ENCODE data around the gene RASD2.

Gene RASD2

DNA sequence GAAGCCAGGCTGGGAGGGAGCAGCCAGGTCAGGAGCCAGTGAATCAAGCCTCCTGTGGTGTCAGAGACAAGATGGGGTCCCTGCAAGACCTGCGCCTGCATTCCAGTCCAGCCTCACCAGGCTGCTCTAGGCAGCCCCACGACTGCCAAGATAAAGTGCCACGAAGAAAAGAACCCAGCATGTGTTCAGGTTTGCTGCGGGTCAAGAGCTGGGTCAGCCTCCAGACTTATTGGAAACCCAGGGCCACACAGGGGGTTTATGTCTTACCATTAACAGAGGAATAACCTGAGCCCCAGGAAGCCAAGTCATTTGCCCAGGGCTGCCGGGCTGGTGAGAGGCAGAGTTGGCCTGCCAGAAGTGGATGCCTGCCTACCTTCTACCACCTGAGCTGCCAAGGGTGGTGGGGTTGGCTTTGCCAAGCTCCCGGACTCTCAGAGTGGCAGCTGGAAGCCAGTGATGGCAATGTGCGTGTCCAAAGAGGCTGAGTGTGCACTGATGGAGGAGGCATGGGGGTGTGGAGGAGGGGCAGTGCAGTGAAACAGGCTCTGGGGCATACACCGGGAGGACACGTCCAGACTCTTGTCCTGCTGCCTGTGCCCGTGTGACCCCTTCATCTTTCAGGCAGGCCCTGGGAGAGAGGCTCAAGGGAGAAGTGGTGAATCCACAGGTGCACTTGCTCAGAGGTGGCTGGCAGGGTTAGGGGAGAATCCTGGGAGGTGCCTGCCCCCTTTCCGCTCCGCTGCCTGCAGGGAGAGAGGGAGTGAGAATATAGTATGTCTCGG, 1.7 kb downstream of the RASD2 start:
- no peak for DNase-seq

DNA sequence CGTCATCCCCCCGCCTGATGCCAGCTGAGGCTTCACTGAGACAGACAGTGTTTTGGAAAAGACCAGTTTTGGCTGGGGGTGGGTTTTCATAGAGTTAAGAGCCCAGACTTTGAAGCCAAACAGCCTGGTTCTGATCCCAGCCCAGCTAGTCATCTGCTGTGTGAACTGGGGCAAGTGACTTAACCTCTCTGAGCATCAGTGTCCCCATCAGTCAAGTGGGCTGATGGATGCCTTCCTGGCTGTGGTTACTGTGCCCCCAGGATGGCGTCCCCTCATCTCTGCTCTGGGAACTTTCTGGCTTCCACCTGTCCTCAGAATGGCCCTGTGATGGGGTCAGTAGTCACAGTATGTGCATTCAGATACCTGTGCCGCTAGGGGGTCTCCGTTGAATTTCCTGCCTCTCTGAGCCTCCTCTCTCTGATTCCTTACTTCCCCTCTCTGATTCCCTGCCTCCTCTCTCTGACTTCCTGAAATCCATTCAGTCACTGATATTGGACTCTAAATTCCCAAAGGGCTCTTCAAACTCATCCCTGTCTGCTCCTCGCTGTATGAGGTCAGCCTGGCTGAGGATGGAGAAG, 2.4 kb downstream of the RASD2 start:
- DNase-seq, result no peak

DNA sequence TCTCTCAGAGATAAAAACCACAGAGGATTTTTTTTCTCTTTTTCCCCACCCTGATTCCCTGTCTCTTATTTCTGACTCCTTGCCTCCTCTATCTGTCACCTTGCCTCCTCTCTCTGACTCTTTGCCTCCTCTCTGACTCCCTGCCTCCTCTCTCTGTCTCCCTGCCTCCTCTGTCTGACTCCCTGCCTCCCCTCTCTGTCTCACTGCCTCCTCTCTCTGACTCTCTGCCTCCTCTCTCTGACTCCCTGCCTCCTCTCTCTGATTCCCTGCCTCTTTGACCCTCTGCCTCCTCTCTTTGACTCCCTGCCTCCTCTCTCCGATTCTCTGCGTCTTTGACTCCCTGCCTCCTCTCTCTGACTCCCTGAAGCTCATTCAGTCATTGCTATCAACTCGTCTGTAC, 3.1 kb downstream of the RASD2 start:
- DNase-seq, result no peak

DNA sequence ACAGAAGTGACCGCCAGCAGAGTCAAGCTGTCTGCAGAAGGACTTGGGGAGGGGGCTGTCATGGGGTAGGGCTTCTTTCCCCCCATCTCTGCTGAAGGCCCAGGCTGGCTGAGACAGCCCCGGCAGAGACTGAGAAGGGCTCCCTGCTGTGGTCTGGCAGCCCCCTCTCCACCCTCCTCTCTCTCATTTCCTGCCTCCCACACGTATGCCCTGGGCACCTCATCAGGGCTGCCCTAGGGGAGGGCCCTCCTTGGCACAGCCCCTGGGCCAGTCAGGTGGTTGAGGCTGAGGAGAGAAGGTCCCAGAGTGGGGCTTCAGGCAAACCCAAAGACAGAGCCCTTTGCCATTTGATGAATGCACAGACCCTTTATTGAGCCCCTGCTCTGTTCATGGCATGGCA, 3.6 kb downstream of the RASD2 start:
- no peak for DNase-seq

DNA sequence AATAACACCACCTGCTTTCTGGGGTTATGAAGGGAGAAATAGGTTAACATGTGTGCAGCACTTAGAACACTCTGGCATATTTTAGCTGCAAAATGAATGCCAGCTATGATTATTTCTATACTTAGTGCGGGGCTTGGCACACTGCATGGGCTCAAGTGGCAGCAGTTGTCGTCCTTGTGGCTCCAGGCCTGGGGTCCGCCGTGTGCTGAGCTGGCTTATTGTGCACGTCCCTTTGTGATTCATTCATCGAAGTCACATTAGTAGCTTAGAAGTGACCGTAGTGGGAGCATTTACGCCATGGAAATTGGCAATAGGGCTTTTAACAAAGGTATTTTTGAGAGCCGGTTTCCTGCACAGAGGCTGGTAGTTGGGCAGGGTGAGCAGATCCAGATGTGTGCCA, 4.2 kb downstream of the RASD2 start:
- no peak for DNase-seq

DNA sequence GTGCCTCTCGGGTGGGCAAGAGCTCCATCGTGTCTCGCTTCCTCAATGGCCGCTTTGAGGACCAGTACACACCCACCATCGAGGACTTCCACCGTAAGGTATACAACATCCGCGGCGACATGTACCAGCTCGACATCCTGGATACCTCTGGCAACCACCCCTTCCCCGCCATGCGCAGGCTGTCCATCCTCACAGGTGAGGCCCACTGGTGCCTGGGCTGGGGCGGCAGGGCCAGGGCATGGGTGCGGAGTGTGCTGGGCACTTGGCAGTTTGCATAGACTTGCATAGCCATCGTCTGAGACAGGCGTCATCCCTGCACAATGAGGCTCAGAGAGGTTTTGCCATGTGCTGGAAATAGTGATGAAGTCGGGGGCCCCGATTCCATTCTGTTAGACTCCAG, 6.3 kb downstream of the RASD2 start:
- DNase-seq, result no peak

DNA sequence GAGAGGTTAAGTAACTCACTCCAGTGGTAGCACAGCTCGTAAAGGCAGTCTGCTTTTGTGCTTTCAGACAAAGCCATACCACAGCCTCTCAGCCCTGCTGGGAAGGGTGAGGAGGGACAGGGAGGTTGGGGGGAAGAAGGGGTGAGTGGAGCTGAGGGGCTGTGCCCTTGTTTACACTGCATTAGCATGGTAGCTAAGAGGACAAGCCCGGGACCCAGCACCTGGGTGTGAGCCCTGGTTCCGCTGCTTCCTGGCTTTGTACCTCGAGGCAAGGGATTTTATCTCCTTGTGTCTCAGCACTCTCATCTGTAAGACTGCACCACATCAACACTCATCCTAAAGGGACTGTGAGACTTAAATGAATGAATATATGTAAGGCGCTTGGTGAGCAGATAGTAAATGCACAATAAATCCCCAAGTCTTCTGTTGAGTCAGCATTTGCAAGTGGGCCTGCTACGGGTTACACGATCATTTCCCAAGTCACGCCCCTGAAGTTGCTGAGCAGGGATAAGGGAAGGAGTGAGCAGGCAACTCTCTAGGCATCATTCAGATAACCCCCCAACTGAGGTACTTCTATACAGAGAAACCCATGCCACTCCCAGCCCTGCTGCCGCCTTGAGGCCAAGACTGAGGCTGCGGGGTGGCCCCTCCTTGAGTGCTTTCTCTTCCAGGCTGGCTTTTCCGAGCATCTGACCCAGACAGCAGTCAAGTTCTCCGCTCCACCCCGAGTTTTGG, 7.5 kb downstream of the RASD2 start:
- no peak for DNase-seq

DNA sequence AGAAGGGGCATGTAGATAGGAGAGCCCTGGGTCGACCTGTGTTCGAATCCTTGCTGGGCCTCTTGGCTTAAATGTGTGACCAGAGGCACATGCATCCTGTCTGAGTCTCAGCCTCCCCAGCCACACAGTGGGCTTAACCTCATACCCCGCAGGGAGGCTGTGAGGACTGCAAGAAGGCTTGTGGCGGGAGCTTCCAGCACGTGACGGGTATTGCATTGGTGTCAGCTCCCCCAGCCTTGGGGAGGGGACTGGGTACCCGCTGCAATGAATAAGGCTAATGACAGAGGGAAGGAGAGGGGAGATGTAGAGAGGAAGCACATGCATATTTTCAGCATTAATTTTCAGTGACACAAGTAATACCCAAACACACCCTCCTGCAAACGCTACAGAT, 8.1 kb downstream of the RASD2 start:
- no peak for DNase-seq

DNA sequence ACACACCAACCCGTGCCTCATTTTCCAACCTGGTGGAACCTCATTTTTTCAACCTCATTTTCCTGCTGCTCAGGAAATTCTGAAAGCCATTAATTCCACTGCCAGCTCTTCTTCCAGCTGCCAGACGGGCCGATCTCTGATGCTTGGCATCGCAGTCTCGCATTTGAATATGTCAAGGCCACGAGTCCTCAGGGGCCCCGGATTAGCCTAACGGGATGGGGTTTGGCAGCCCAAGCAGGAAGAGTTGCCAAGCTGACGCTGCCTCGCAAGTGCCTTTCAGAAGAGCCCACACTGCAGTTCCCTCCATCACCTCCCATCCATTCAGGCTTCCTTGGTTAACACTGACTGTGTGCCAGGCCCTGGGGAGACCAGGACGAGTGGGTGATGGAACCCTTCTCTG, 8.7 kb downstream of the RASD2 start:
- no peak for DNase-seq

DNA sequence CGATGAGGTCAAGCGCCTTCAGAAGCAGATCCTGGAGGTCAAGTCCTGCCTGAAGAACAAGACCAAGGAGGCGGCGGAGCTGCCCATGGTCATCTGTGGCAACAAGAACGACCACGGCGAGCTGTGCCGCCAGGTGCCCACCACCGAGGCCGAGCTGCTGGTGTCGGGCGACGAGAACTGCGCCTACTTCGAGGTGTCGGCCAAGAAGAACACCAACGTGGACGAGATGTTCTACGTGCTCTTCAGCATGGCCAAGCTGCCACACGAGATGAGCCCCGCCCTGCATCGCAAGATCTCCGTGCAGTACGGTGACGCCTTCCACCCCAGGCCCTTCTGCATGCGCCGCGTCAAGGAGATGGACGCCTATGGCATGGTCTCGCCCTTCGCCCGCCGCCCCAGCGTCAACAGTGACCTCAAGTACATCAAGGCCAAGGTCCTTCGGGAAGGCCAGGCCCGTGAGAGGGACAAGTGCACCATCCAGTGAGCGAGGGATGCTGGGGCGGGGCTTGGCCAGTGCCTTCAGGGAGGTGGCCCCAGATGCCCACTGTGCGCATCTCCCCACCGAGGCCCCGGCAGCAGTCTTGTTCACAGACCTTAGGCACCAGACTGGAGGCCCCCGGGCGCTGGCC, 11.0 kb downstream of the RASD2 start:
- no peak for DNase-seq

DNA sequence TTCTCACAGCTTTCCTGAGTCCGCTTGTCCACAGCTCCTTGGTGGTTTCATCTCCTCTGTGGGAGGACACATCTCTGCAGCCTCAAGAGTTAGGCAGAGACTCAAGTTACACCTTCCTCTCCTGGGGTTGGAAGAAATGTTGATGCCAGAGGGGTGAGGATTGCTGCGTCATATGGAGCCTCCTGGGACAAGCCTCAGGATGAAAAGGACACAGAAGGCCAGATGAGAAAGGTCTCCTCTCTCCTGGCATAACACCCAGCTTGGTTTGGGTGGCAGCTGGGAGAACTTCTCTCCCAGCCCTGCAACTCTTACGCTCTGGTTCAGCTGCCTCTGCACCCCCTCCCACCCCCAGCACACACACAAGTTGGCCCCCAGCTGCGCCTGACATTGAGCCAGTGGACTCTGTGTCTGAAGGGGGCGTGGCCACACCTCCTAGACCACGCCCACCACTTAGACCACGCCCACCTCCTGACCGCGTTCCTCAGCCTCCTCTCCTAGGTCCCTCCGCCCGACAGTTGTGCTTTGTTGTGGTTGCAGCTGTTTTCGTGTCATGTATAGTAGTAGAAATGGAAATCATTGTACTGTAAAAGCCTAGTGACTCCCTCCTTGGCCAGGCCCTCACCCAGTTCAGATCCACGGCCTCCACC, 11.7 kb downstream of the RASD2 start:
- DNase-seq, result no peak

DNA sequence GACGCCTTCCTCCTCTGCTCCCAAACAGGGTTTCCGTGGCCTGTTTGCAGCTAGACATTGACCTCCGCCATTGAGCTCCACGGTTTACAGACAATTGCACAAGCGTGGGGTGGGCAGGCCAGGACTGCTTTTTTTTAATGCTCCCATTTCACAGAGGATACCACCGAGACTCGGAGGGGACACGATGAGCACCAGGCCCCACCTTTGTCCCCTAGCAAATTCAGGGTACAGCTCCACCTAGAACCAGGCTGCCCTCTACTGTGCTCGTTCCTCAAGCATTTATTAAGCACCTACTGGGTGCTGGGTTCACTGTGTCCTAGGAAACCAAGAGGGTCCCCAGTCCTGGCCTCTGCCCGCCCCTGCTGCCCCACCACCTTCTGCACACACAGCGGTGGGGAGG, 12.2 kb downstream of the RASD2 start:
- DNase-seq, result no peak

DNA sequence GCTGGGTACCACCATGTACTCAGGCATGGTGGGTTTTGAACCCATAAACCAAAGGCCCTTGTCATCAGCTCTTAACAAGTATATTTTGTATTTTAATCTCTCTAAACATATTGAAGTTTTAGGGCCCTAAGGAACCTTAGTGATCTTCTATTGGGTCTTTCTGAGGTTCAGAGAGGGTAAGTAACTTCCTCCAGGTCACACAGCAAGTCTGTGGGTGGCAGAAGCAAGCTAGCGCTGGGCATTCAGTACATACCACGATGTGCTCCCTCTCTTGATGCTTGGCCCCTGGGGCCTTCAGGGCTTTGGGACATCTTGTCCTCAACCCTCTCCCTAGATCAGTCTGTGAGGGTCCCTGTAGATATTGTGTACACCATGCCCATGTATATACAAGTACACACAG, 12.7 kb downstream of the RASD2 start:
- DNase-seq, result no peak

DNA sequence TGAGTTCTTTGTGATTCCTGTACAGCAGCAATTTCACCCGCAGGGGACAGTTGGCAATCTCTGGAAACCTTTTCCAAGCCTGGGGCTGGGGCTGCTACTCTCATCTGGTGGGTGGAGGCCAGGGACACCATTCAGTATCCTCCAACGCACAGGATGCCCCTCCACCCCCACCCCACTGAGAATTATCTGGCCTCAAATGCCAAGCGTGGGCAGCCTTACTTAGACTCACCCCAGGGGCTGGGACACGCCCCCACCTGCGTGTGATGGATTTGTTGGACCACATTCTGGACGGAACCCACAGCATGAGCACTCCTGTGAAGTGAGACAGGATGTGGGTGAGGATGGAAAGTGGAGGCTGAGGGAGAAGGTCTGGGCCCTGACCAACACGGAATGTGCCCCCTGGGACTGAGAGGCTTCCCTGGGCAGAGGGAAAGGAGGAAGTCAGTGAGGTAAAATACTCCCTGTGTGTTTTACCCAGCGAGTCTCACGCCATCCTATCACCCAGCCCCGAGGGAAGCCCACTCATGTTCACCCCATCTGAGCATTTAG, 13.7 kb downstream of the RASD2 start:
- DNase-seq, result no peak

DNA sequence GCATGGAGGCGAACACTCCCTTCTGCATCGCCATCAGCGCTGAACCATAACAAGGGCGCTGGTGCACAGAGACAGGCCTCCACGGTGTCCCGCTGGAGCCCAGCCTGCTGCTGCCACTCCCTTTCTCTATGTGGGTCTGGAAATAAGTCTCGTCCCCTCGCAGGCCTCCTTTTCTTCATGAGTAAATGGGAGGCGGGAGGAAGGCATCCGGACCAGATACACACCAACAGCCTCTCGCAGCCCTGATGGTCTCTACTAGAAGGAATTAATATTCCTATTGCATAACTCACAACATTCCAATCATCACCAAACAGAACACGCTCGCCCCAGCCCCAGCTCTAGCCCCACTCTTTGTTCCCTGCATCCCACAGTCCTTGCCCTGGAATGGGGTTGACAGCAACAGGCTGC, 14.9 kb downstream of the RASD2 start:
- no peak for DNase-seq

DNA sequence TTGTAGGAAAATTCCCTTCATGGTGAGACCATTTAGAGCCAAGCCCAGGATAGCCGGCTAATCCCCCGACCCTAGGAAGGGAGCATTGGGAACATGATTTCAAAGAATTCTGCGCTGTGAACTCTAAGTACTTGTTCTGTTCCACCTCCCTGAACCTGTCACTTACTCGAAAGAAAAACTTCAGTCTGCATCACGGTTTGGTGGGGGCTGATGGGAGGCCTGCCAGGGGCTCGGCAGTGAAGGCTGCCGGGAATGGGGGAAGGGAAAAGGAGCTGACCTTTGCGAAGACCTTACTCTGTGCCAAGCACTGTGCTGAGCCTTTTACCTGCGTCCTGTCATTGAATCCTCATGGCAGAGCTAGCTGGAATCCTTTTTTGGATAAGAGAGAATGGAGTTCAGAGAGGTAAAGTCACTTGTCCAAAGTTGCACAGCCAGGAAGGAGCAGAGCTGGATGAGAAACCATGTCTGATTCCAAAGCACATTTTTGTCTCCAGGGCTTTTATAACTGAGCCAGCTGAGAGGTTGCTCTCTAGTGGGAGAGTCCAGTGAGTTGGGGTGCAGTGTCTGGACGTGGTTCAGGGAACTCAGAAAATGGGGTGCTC, 15.4 kb downstream of the RASD2 start:
- DNase-seq, result no peak

DNA sequence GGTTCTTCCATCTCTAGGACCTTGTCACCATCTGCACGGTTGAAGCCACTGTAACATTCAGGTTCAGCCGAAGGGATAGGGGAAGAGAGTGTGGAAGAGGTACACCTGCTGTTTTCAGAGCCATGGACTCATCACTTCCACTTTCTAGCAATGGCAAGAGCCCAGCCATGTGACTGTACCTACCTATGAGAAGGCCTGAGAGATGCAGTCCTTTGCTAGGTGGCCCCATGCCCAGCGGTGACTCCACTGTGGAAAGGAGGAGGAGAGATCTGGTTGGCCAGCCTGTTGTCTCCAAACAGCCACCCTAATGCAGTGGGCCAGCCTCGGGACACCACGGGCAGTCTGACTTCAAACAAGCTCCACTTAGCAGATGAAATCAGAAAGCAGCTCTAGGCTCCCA, 16.0 kb downstream of the RASD2 start:
- no peak for DNase-seq

DNA sequence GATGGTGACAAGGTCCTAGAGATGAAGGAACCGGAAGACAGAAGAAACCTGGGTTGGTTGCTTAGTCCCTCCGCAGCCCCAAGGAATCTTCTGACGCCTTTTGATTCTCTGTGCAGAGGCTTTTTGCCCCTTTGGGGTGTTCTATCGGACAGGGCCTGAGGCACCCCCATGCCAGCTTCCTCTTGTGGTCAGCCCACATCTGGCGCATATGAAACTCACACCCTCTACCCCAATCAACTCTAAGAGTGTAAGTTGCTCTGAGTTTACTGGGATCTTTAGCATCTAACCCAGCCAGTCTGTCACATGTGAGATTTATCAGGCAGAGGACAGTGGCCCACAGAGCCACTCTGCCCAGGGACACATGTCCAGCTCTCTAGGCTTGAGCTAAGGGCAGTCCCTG, 17.4 kb downstream of the RASD2 start:
- DNase-seq, result no peak

DNA sequence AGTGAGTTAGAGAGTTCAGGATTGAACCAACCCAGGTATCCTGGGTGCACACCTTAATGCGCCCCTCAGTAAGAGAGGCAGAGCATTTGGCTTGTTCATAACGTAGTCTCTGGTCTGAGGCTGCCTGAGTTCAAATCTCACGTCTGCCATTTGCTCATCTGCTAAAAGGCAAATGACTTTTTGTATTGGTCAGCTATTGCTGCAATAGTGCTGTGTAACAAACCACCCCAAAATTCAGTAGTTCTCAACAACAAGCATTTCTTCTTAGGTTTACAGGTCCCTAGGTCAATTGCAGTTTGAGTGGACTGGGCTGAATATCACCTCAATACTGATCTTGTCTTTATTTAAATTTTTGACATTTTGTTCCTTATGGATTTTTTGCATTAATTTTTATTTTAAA, 18.1 kb downstream of the RASD2 start:
- DNase-seq, result no peak

DNA sequence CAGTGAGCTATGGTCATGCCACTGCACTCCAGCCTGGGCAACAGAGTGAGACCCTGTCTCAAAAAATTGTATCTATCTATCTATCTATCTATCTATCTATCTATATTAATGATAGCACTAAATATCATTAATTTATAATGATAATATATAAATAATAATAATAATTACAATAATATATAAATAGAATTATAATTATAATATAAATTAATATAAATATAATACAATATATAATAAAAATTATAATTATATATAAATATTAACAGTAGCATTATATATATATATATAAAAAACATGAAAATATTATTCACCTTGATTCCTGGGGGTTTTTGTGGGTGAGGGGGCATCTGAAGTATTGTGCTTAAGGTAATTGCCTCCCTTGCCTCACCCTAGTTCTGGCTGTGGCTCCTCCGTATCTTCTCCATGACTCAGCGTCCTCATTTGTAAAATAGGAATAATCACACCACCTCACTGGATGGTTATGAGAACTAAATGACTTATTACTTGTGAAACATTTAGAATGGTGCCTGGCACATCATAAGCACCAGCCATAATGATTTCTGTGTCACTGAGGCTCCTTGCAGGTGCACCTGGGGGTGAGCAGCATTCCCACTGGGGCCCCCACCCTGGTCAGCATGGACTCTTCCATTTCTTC, 18.8 kb downstream of the RASD2 start:
- no peak for DNase-seq

DNA sequence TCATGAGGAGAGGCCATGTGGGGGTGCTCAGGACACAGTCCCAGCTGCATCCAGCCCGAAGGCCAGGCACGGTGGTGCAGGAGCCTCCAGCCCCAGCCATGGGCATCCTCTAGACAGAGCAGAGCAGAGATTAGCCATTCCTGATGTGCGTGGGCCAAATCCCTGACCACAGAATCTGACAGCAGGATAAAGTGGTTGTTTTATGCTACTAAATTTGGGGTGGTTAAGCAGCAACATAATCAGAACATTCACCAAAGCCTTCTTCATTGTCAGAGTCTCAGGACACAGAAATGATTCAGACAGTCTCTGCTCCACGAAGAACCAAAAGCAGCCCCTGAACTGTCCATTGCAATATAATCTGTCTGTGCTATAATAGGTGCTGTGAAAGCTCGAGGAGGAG, 19.7 kb downstream of the RASD2 start:
- DNase-seq, result no peak

DNA sequence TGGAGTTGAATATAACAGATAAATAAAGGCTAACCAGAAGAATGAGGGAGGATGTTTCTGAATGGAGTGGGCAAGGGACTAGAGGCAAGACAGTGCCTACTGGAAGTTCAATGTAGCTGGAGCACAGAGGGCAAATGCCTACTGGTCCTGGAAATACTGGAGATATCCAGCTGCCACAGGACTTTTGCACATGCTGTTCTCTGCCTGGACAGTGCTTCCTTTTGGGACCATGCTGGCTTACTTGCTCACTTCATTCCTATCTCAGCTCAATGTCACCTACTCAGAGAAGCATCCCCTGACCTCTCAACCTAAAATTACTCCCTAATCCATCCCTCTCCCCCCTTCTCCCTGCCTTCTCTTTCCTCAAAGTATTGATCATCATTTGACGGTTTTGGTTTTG, 20.2 kb downstream of the RASD2 start:
- DNase-seq, result no peak
